Spleen (tissue), 11 donors: ENCODE results near the gene KRABD2.

Experiments used
- DNase-seq: peaks from one replicate; pipeline ENCODE4 v3.0.0-alpha.2; 2020
- H3K27ac ChIP-seq, 8 donors: fragments of 200-600 bp; sonication (generic) in 7 of 8; 1 replicate in 4 of 8; 2 replicates in 4 of 8; pipeline versions ENCODE4 v1.5.0 to v1.8.0; 2016 to 2021; ENCODE audit warnings: inconsistent platforms in 4 of 8, mild to moderate bottlenecking in 4 of 8, moderate library complexity in 1 of 8
- H3K27me3 ChIP-seq, 7 donors: fragments of 200-600 bp; sonication (generic) in 6 of 7; replicated peaks in 1 of 7; 1 replicate in 4 of 7; 2 replicates in 3 of 7; pipeline versions ENCODE4 v1.5.0 to v1.8.0; 2016 to 2021; ENCODE audit warnings: inconsistent platforms in 3 of 7, mild to moderate bottlenecking in 1 of 7
- H3K36me3 ChIP-seq, 6 donors: fragments of 200-600 bp; sonication (generic) in 5 of 6; 1 replicate in 4 of 6; 2 replicates in 2 of 6; pipeline versions ENCODE4 v1.5.0 to v1.8.0; 2016 to 2021; ENCODE audit warnings: inconsistent platforms in 2 of 6
- H3K4me1 ChIP-seq, 6 donors: fragments of 200-600 bp; sonication (generic) in 5 of 6; 1 replicate in 3 of 6; 2 replicates in 3 of 6; pipeline versions ENCODE4 v1.5.0 to v1.8.0; 2016 to 2021; ENCODE audit warnings: inconsistent platforms in 3 of 6
- H3K4me3 ChIP-seq, 8 donors: fragments of 200-600 bp; sonication (generic) in 7 of 8; 1 replicate in 4 of 8; 2 replicates in 4 of 8; pipeline versions ENCODE4 v1.5.0 to v1.8.0; 2016 to 2021; ENCODE audit warnings: inconsistent platforms in 4 of 8, mild to moderate bottlenecking in 4 of 8, moderate library complexity in 2 of 8
- H3K9me3 ChIP-seq, 8 donors: fragments of 200-600 bp; sonication (generic) in 7 of 8; 1 replicate in 4 of 8; 2 replicates in 4 of 8; pipeline versions ENCODE4 v1.5.0 to v1.8.0; 2016 to 2021; ENCODE audit warnings: inconsistent platforms in 4 of 8
- POLR2A ChIP-seq, 3 donors: fragments of 450-650 bp; IDR thresholded peaks; one replicate each; pipeline ENCODE4 v1.5.1; 2017; ENCODE audit warnings: antibody characterized with exemption in 3 of 3, mild to moderate bottlenecking in 1 of 3
- POLR2AphosphoS5 ChIP-seq, 3 donors: sonication (generic); formaldehyde crosslinking; IDR thresholded peaks; one replicate each; pipeline ENCODE4 v1.5.1; 2017; ENCODE audit warnings: antibody characterized with exemption in 3 of 3
- WGBS, 5 donors: extraction: QIAGEN DNeasy Blood & Tissue Kit in 3 of 5; methylation state at CpG; one replicate each; pipeline versions ENCODE4 v1.1.5 to v1.1.7; 2013 to 2018; 5-methylcytosine and 5-hydroxymethylcytosine counted together
- intact Hi-C: fragments of 100-400 bp; cut with DNase I; formaldehyde crosslinking; loops from one replicate; pipeline ENCODE4 v1.15.0; 2023; ENCODE audit warnings: low total_unique reads
- TF ChIP-seq, protein P1 (sequence below), 11 experiments: fragments of 200-600 bp in 7 of 11; fragments of 450-650 bp in 4 of 11; sonication (generic) in 4 of 11; IDR thresholded peaks in 8 of 11; conservative IDR thresholded peaks in 3 of 11; 1 replicate in 7 of 11; 2 replicates in 4 of 11; pipeline versions ENCODE4 v1.4.0 to v1.8.0; 2016 to 2021; ENCODE audit warnings: antibody characterized with exemption in 11 of 11, inconsistent platforms in 4 of 11, mild to moderate bottlenecking in 1 of 11
- donor health status: healthy with polysubstance abuse.
- donor health status: DM: no; HTN: no; CAD: no; lungs with moderate emphysema.
- donor health status: DM: no; HTN: no; CAD: no.
- donor health status: Bipolar disorder and iron deficiency.
- donor health status: healthy.
- donor health status: DM: no; HTN: no; CAD: no.
- donor health status: DM: yes; HTN: yes; CAD: no.

Gene KRABD2

GRCh38 chr17:8413328-8413727, 36.8 kb upstream of the KRABD2 start:
- peak overlapping the region in 7 of 8 donors; percentile 61 to 91 (median 76) for H3K27ac ChIP-seq
- TF ChIP-seq POLR2A (IDR thresholded peaks at IDR 0.05): no peak
- no peak for DNase-seq
- intact Hi-C loops: loop anchor here (5.0 kb wide), 1 partner anchor 334 kb away; no protein-coding TSS in a partner anchor
- H3K4me1 ChIP-seq: peaks cover 0 to 19% (median 9%) of the 10 kb centered on the region in 6 donors
- no peaks in the 10 kb centered on the region for H3K36me3 ChIP-seq
- peak overlapping the region in 3 of 8 donors; percentile 19 to 56 (median 25) for H3K4me3 ChIP-seq
- 33 to 39% (median 38%) methylated on average over 4 of the region's 4 CpGs for WGBS, 5 donors
- H3K27me3 ChIP-seq: peaks cover 0 to 38% (median 3%) of the 10 kb centered on the region in 7 donors
- peaks cover 0 to 5% (median 0%) of the 10 kb centered on the region in 8 donors for H3K9me3 ChIP-seq

- Histone ChIP-seq H3K36me3 (no peaks in the 10 kb centered on the region), H3K27ac (peak overlapping the region in 7 of 8 donors; percentile 36 to 91 (median 76)), H3K9me3 (peaks cover 0 to 4% (median 0%) of the 10 kb centered on the region in 8 donors), H3K4me1 (peaks cover 0 to 19% (median 9%) of the 10 kb centered on the region in 6 donors), H3K4me3 (peak overlapping the region in 1 of 8 donors; percentile 56), H3K27me3 (peaks cover 0 to 38% (median 6%) of the 10 kb centered on the region in 7 donors)
- TF ChIP-seq, protein P1, sequence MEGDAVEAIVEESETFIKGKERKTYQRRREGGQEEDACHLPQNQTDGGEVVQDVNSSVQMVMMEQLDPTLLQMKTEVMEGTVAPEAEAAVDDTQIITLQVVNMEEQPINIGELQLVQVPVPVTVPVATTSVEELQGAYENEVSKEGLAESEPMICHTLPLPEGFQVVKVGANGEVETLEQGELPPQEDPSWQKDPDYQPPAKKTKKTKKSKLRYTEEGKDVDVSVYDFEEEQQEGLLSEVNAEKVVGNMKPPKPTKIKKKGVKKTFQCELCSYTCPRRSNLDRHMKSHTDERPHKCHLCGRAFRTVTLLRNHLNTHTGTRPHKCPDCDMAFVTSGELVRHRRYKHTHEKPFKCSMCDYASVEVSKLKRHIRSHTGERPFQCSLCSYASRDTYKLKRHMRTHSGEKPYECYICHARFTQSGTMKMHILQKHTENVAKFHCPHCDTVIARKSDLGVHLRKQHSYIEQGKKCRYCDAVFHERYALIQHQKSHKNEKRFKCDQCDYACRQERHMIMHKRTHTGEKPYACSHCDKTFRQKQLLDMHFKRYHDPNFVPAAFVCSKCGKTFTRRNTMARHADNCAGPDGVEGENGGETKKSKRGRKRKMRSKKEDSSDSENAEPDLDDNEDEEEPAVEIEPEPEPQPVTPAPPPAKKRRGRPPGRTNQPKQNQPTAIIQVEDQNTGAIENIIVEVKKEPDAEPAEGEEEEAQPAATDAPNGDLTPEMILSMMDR (IDR thresholded peaks at IDR 0.05 in 8 of 11, conservative IDR thresholded peaks at IDR 0.05 in 3 of 11): no peak
- TF ChIP-seq POLR2AphosphoS5 (IDR thresholded peaks at IDR 0.05) (no peak), POLR2A (IDR thresholded peaks at IDR 0.05) (no peak)
- WGBS, 5 donors: 76 to 86% (median 82%) methylated on average over 5 of the region's 5 CpGs
- DNase-seq: no peak
- intact Hi-C loops: loop anchor here (5.0 kb wide), 1 partner anchor 335 kb away; no protein-coding TSS in a partner anchor
These were observed 35.6 kb upstream of the KRABD2 start for GRCh38 chr17:8412089-8412488.

DNA sequence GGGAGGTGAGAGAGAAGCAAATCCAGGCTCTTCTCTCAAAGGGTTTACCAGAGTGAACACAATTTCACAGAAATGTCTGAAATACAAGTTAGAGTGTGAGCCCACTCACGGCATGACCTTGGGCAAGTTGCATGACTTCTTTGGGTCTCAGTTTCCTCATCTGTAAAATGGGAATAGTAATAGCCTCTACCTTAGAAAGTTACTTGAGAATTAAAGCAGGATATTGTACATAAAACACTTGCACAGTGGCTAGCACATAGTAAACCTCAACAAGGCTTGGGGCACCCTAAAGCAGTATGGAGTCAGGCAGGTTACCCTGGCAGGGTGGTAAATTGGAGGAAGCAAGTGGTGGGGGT, 34.4 kb upstream of the KRABD2 start:
- H3K27me3 ChIP-seq: peaks cover 0 to 47% (median 3%) of the 10 kb centered on the region in 7 donors
- intact Hi-C loops: loop anchor here (5.0 kb wide), 1 partner anchor 336 kb away; no protein-coding TSS in a partner anchor
- 83 to 90% (median 84%) methylated on average over 1 of the region's 1 CpG for WGBS, 5 donors
- no peak for DNase-seq
- TF ChIP-seq POLR2A (IDR thresholded peaks at IDR 0.05) (no peak), POLR2AphosphoS5 (IDR thresholded peaks at IDR 0.05) (no peak)
- TF ChIP-seq, protein P1 (IDR thresholded peaks at IDR 0.05 in 8 of 11, conservative IDR thresholded peaks at IDR 0.05 in 3 of 11): no peak
- H3K9me3 ChIP-seq: no peaks in the 10 kb centered on the region
- peak overlapping the region in 2 of 8 donors; percentile 41 to 91 for H3K27ac ChIP-seq
- peaks cover 0 to 12% (median 9%) of the 10 kb centered on the region in 6 donors for H3K4me1 ChIP-seq
- H3K36me3 ChIP-seq: no peaks in the 10 kb centered on the region
- no peak overlapping the region for H3K4me3 ChIP-seq

- Histone ChIP-seq H3K36me3 (no peaks in the 10 kb centered on the region), H3K27ac (peak overlapping the region in 3 of 8 donors; percentile 14 to 91 (median 41)), H3K4me3 (peak overlapping the region in 1 of 8 donors; percentile 25), H3K4me1 (peaks cover 0 to 11% (median 9%) of the 10 kb centered on the region in 6 donors), H3K9me3 (no peaks in the 10 kb centered on the region), H3K27me3 (peaks cover 0 to 46% (median 3%) of the 10 kb centered on the region in 7 donors)
- intact Hi-C loops: loop anchor here (5.0 kb wide), 1 partner anchor 337 kb away; no protein-coding TSS in a partner anchor
- TF ChIP-seq POLR2AphosphoS5 (IDR thresholded peaks at IDR 0.05) (peak in 1 of 3 donors; percentile 64), POLR2A (IDR thresholded peaks at IDR 0.05) (no peak)
- TF ChIP-seq, protein P1 (IDR thresholded peaks at IDR 0.05 in 8 of 11, conservative IDR thresholded peaks at IDR 0.05 in 3 of 11): peak; percentile 78 to 93 (median 87)
- 25 to 30% (median 27%) methylated on average over 19 of the region's 19 CpGs for WGBS, 5 donors
- DNase-seq: peak; percentile 93
These were observed 33.7 kb upstream of the KRABD2 start for GRCh38 chr17:8409966-8410882.
